ENCODE measurements around the gene FGD2.
"Not testable (repeated sequence)": the region's sequence is repeated elsewhere in the genome, so short reads cannot be mapped to it uniquely, and the experiment has no call there.

The FGD2 gene

DNA sequence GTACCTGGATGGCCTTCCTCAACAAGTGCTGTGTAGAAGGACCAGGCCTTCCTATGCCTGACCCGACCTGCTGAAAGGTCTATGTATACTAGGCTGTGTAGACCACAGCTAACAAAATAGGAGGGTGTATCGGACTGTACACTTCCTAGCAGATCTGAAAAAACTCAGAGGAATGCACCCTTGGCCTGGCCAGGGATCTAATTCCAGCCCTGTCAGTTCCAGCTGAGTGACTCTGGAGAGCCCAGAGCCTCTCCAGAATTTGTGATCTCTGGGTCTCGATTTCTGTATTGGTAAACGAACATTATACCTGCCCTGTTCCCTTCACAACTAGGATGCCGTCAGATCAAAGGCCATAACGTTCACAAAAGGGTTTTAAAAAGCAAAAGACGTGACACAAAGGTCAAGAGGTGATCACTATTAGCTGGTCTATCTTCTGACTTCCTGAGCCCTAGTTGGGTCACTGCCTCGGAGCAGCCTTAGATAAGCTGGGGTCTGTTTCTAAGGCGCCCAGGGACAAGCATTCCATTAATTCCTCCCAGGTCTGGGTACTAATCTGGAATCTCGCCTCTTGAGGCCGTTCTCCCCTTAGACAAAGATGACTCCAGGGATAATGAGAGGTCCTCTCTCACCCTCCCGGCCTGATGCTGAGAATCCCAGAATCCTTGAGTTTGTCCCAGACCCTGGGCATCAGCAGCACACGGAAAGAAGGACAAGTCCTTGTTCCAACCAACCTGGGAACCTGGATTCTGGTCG lies 33.4 kb upstream of the FGD2 start:
- DNase-seq (ENCODE audit: low read depth in 2 of 2), result no peak

DNA sequence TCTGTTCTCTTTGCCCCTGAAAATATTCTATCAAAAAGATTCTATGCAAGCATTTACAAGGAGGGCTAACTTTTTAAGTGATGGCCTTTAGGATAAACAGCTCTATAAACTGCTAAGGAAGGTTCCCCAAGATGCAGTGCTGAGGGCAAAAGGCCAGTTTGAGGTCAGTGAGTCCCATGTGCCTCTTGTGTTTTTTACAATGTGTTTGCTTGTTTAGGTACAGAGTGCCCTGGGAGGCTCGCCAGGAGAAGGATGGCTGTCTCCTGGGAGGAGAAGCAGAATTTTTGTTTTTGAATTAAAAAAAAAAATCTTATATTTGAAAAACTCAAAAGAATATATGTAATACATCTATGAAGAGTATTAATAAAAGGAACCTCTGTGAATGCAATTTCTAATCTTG lies 32.3 kb upstream of the FGD2 start:
- no peak for DNase-seq (ENCODE audit: low read depth in 2 of 2)

DNA sequence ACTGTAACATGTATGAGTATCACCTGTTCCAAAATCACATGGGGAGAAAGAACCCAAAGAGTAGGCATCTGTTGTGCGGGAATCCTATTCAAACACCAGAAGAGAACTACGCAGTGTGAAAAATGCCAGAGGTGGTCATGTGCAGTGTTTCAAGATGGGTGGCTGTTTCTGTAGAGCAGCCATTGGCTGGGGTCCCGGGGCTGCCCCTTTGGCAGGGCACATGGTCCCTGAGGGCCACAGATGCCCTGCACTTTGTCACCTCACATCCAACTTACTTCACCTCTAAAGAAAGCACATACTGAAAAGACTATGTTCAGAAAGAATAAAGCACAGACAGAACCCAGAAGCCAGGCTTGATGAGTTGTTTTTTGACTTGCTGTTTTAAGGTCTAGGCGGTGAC lies 31.8 kb upstream of the FGD2 start:
- no peak for DNase-seq (ENCODE audit: low read depth in 2 of 2)

DNA sequence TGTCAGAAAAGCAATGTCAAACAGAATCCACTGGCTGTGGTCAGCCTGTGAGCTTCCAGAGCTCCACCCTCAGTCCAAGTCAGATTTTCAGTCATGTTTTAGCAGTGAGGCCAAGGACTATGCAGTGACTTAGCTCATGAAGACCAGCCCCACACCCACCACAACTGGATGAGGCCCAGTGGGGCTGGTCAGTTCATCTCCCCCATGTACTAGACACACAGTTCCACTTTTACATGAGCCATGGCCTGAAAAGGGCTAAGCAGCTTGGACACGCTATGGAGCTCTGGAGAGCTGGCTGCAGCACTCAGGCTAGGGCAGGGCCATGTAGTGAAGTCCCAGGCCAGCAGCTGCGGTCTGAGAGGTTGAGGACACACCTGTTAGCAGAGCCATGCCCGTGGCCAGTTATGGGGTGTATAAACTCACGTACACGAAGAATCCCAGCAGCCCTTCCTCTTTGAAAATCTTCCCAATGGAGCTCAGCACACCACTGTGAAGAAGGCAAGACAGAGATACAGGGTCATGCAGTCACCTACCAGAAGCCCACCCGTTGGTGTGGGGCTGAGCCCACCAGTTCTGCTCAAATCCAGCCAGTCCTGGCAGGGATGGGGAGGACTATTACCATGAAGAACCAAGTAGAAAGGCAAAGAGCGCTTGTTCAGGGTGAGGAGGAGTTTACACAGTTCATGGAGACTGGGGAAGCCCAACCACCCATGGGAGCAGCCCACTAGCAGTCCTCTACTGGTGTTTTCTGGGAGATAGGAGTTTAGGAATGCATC lies 30.0 kb upstream of the FGD2 start:
- DNase-seq (ENCODE audit: low read depth in 2 of 2), result no peak

DNA sequence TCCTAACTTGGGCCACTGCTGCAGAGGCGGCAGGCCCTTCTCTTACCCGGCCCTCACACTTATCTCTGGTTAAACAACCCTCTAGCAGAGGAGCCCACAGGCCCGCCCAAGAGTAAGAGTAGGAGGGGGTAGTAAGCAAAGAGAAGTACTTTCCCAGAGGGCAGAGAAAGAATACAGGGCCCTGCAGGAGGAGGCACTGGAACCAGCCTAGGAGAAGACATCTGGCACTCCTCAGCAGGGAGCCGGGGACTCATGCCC lies 29.5 kb upstream of the FGD2 start:
- no peak for DNase-seq (ENCODE audit: low read depth in 2 of 2)

DNA sequence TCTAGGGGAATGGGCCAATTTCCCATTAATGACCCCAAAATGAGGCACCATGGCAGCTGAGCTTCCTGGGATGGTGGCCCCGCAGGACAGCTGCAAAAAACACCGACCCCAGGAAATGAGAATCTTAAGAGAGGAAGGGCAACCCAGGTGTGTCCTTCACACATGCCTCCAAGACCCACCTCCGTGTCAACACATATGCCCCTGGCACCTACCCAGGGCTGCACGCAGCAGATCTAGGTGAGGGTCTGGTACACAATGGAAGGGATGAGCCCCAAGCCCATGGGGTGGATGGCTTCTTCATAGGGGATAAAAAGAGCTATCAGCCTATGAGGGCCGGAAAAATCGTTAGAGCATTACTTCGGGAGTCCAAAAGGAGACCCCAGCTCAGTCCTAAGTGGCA lies 28.9 kb upstream of the FGD2 start:
- no peak for DNase-seq (ENCODE audit: low read depth in 2 of 2)

DNA sequence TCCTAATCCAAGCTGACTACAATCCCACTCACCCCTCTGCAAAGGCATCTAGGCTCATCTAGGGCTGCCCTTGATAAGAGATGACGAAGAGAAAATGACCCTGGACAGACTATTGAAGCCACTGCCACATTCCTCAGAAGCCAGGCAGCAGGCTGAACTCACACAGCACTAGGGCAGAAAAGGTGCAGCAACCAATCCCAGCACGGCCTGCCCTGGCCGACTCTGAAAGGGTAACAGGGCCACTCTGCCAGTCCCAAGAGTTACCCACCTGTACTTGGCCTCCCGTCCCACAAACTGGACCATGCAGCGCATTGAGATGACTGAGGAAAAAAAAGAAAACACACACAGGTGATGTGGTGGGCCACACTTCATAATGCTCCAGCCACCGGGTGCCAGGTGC lies 28.5 kb upstream of the FGD2 start:
- no peak for DNase-seq (ENCODE audit: low read depth in 2 of 2)

DNA sequence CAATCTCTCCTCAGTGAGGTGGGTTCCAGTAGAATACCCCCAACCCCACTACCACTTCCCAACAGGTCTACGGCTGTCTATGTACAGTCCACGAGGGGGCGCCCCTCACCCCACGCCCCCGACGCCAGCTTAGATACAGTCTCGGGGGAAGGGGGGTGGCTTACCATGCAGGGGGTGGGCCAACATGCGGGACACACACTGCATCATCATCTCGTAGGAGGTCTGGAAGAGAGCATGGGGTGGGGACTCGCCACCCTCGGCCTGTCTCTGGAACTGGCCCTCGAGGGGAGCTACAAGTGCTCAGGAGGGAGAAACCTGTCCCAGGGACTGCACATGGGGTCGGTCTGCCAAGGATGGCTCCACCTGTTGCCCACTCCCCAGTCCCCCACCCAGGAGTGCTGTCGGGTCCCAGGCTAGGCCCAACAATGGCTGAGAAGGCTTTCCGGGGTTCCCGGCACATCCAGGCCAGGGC lies 27.9 kb upstream of the FGD2 start:
- DNase-seq (ENCODE audit: low read depth in 2 of 2), result no peak

DNA sequence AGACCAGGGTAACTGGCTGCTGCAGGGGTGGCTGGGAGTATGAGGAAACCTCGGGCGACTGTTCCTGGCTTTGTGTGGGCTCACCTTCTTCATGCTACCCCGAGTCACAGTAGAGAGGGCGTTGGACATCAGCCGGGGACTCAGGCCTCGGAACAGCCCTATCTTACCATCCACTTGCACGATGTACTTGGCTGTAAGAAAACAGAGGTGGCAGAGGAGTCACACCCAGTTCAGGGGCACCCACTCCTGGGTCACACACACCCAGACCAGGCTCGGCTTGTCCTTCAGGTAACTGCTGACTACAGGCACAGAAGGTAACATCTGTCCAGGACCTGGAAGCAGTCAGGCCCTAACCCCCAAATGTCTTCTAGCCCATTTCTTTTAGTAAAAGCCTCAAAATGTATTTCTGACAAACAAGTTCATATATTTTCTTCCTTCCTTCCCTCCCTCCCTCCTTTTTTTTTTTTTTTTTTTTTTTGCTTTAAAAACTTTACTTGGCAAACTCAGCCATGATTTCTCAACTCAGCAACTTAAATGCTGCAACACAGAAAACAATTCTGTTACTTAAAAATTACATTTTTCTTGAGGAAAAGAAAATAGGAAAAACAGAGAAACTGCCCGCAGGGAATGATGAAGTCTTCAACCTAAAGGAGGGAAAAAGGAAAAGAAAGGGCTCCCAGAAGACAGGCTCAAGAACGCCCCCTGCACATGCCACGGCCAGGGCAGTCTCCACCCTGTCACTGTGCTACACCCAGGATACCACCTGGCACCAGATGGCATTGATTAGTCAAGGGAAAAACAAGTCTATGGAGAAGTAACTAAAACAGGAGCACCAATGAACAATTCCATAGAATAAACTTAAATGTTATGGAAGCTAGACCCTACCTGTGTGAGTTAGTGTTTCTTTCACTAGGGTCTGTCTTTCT lies 26.8 kb upstream of the FGD2 start:
- no peak for DNase-seq (ENCODE audit: low read depth in 2 of 2)

DNA sequence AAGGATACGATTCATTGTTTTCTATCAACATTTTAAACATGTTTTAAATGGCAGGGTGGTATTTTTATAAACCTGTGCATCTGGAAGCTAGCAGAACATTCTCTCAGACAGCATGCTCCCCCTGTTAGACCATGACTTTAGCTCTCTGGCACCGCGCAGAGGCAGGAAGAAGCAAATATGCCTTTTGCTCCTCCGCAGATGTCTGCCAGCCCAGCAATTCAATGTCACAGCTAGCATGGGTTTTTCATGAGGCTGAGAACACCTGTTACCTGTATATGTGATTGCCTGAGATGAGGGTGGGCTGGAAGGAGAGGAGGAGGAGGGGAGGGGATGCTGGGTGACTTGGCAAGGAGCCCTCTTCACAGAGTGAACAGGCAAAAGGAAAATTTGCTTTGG lies 26.1 kb upstream of the FGD2 start:
- no peak for DNase-seq (ENCODE audit: low read depth in 2 of 2)

DNA sequence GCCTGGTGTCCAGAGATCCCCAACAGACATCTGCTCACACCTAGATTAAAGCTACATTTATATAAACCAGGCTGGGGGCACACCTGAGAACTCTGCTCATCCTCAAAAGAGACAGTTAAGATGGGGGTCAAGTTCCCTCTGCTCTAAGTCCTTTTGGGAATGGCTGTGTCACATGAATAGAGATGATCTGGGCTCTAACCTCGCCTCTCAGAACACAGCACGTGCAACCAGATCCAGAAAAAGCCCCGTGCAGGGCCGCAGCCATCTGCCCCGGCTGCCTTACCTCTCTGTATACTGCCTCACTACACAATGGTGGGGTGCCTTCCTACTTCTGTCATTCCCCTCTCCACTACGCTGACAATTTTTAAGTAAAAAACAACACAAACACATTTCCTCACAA lies 25.3 kb upstream of the FGD2 start:
- DNase-seq (ENCODE audit: low read depth in 2 of 2), result no peak

DNA sequence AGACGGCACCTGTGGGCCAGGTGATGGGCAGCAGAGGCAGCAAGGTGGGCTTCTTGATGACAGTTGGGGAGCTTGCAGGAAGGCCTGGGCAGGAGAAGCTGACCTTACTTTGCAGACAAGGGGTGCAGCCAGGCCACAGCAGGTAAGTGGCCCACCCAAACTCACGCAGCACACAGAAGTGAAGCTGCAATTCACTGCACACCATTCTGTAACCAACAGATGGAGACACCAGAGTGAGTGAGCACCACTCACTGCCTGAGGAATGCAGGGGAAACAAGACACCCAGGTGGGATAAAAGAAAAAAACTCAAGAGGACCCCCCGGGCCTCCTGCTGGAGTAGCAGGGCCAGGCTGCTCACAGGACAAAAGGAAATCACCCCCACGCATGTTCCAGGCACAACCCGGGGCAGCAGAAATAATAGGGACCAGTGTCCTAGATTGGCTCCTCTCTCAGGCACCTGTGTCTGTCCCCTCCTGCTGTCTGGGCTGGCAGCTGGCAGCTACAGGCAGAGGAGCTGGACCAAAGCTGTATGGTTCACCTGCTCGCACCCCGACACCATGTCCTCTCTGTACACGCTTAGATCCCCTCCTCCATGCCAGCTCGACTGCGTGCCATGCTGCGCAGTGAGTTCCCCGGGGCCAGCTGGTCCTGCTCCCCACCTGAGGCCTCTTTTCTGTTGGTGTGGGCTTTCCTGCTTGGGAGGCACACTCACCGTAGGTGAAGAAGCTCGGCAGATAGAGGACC lies 24.4 kb upstream of the FGD2 start:
- DNase-seq (ENCODE audit: low read depth in 2 of 2), result no peak

DNA sequence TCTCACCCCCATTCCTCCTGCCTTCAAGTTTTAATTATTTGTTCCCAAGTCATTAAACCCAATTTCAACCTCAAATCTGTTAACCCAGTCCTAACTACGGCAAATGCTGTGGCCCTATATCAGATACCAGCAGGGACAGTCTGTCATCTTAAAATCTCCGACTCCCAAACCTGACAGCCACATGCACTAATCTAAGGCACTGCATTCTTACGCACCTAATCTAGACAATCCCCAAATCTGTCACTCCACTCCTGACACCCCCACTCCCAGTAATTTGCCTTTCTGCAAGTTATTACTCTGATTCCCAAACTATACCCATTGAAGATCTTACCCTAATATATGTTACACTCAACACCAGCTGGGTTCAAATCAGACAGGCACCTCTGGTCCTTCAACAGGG lies 21.9 kb upstream of the FGD2 start:
- no peak for DNase-seq (ENCODE audit: low read depth in 2 of 2)

DNA sequence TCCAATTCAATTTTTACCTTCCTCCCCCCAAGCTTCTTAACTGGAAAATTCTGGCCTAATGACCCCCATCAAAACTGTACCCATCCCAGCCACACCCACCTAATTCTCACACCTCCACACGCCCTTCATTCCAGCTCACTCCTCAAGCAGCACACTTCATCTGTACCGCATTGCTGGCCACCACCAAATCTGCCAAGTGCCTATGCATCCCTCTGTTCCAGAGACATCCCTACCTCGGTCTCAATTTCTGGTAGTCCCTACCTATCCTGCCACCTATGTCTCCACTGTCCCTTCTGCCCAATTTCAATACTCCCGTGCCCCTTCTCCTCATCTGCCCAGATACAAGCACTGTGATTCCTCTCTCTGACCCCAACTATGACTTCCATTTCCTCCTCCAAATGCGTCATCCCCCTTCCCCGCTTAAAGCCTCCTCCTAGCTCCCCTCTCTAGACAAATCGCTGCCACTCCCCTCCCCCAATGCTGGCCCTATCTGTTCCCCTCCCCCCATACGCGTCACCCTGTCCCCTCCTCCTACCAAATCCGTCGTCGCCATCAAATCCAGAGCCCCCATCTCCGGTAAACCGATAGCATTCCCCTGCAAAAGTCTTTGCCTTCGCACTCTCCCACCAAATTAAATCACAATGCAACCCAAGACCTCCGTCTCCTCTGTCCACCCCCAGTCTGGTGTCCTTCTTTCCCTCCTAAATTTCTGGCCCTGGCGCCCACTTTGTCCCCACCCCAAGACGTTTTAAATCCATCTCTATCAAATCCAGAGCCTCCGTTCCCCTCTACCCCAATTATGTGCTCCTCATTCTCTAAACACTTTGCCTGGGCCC lies 20.7 kb upstream of the FGD2 start:
- DNase-seq (ENCODE audit: low read depth in 2 of 2), result peak; percentile 35 to 52

DNA sequence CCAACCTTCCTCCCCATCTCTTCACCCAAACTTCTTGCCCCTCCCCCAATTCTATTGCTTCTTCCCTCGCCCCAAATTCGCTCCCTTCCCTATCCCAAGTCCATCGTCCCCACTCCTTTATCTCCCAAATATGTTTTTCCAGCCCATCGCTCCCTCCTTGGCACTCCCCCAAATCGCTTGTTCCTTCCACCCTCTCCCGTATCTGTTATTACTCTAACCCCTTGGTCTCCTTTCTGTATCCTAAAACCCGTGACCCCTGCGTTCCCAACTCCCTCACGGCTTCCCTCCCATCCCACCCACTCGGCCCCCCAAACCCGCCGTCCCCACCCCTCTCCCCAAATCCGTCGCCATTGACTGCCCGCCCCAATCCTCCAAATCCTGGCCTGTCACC lies 20.0 kb upstream of the FGD2 start:
- DNase-seq (ENCODE audit: low read depth in 2 of 2), result no peak

DNA sequence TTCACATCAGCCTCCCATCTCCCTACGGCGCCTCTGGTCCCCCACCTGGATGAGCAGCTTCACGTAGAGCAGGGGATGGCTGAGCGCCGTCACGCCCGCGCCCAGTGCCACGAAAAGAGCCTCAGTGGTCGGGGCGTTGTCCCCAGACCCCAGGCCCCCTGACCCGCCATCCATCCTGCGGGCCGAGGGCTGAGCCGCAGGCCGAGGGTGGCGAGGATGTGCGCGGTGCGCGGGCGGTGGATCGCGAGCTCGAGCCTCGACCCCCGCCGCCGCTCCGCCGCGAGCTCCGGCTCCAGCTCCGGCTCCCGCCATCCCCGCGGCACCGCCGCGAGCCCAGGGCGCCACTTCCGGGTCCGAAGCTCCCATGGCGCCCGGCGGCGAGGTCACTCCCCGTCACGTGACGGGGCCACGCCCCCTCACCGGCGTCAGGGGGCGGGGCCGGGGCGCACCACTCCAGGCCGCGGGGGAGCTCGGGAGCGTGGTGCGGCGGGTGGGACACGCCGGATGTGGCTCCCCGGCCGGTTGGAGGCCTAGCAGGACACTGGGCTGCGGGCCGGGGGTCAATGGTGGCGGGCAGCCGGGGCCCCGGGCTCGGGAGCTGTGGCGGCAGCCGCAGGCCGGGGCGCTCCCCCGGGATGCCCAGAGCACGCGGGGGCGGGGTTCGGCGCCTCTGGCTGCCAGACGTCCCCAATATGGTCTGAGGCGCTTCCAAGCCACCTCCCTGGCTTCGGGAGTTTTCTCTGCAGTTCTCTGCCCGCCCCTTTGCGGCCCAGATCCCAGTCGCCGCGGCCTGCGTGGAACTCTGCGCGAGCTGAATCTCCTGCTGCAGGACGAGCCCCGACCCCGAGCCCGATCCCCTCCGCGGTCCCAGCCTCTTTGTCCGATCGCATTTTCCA lies 19.4 kb upstream of the FGD2 start, which contains the start of gene MTCH1:
Gene MTCH1 (minus strand): TSS at position 389 of the 896 bp plus-strand sequence. CDS start 23 bp downstream, at position 366.
- DNase-seq (ENCODE audit: low read depth in 2 of 2), result peak; percentile 78 to 79

DNA sequence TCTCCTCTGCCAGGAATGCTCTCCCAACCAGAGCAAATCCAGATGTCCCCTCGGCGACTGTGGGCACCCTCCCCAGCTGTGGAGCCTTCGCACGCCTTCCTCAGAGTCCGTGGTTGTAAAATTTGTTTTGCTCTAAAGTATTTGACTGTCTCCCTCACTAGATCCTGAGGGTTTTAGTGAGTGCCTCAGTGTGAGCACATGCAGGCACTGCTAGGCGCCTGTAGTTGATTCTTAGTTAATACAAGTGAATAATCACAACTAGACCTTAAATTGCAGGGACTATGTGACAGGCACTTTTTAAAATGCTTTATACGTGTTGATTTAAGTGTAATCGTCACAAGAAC lies 18.8 kb upstream of the FGD2 start:
- no peak for DNase-seq (ENCODE audit: low read depth in 2 of 2)

DNA sequence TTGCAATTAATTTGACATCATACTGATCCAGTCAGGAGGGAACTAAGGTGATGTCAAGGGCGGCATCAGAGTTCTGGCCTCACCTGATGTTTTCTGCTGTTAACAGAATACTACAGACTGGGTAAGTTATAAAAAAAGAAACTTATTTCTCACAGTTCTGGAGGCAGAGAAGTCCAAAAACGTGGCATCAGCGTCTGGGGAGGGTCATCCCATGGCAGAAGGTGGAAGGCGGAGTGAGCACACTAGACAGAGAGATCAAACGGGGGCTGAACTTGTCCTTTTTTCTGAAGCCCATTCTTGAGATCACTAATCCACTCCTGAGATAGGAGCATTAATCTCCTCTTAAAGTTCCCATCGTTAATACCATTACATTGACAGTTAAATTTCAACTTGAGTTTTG lies 16.2 kb upstream of the FGD2 start:
- DNase-seq (ENCODE audit: low read depth in 2 of 2), result no peak

DNA sequence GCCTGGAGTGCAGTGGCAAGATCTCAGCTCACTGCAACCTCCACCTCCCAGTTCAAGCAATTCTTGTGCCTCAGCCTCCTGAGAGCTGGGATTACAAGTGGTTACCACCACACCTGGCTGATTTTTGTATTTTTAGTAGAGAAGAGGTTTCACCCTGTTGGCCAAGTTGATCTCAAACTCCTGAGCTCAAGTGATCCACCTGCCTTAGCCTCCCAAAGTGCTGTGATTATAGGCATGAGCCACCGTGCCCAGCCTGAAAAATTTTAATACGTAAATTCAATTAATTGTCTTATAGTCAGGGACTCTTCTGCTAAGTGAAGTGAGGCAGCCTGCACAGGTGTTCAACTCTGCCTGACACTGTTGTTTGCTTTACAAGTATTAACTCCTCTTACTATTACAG lies 15.1 kb upstream of the FGD2 start:
- not testable (repeated sequence) for DNase-seq (ENCODE audit: low read depth in 2 of 2)

Data from stimulated activated CD8-positive, alpha-beta memory T cell treated with anti-CD3 and anti-CD28 coated beads, Interleukin-2, amount 100 ng/mL, for 48 hours (primary cell).